ENCODE measurements around the gene VPS13C.

VPS13C gene

GRCh38 chr15:61974759-61975158, 85.5 kb downstream of the VPS13C start:
- TF ChIP-seq NFIC (IDR thresholded peaks at IDR 0.05) (no peak), EGR1 (IDR thresholded peaks at IDR 0.05) (no peak), TEAD4 (IDR thresholded peaks at IDR 0.05) (no peak)

GRCh38 chr15:61974118-61974517, 86.1 kb downstream of the VPS13C start:
- TF ChIP-seq YY1 (IDR thresholded peaks at IDR 0.05; ENCODE audit: low read depth) (no peak), EGR1 (IDR thresholded peaks at IDR 0.05) (no peak), FOXM1 (IDR thresholded peaks at IDR 0.05; ENCODE audit: borderline replicate concordance, low read depth) (no peak), USF1 (IDR thresholded peaks at IDR 0.05) (no peak), TCF12 (IDR thresholded peaks at IDR 0.05; ENCODE audit: low read depth) (no peak), ZBTB7A (IDR thresholded peaks at IDR 0.05; ENCODE audit: low read depth) (no peak), TEAD4 (IDR thresholded peaks at IDR 0.05) (no peak), TAF1 (IDR thresholded peaks at IDR 0.05; ENCODE audit: low read depth) (no peak), CREB1 (IDR thresholded peaks at IDR 0.05; ENCODE audit: low read depth) (no peak), MAX (IDR thresholded peaks at IDR 0.05) (no peak), RAD21 (IDR thresholded peaks at IDR 0.05; ENCODE audit: low read depth) (no peak), REST (IDR thresholded peaks at IDR 0.05; ENCODE audit: low read depth) (no peak), NFIC (IDR thresholded peaks at IDR 0.05) (no peak)

GRCh38 chr15:61951949-61952348, 108.3 kb downstream of the VPS13C start:
- TF ChIP-seq TEAD4 (IDR thresholded peaks at IDR 0.05), result no peak
- no peak for TF ChIP-seq EP300 (IDR thresholded peaks at IDR 0.05; ENCODE audit: borderline replicate concordance)
- no peak for TF ChIP-seq TCF12 (IDR thresholded peaks at IDR 0.05; ENCODE audit: low read depth)
- no peak for TF ChIP-seq CREB1 (IDR thresholded peaks at IDR 0.05; ENCODE audit: low read depth)

GRCh38 chr15:61946778-61947177, 113.5 kb downstream of the VPS13C start:
- TF ChIP-seq YY1 (IDR thresholded peaks at IDR 0.05; ENCODE audit: low read depth), result no peak
- TF ChIP-seq USF1 (IDR thresholded peaks at IDR 0.05), result no peak
- no peak for TF ChIP-seq REST (IDR thresholded peaks at IDR 0.05; ENCODE audit: low read depth)
- TF ChIP-seq EP300 (IDR thresholded peaks at IDR 0.05; ENCODE audit: borderline replicate concordance), result no peak
- TF ChIP-seq CEBPB (IDR thresholded peaks at IDR 0.05), result no peak
- TF ChIP-seq TCF12 (IDR thresholded peaks at IDR 0.05; ENCODE audit: low read depth), result no peak
- TF ChIP-seq EGR1 (IDR thresholded peaks at IDR 0.05), result no peak
- TF ChIP-seq MAX (IDR thresholded peaks at IDR 0.05), result no peak
- no peak for TF ChIP-seq FOXM1 (IDR thresholded peaks at IDR 0.05; ENCODE audit: borderline replicate concordance, low read depth)
- TF ChIP-seq NFIC (IDR thresholded peaks at IDR 0.05), result no peak
- TF ChIP-seq RAD21 (IDR thresholded peaks at IDR 0.05; ENCODE audit: low read depth), result no peak
- no peak for TF ChIP-seq CREB1 (IDR thresholded peaks at IDR 0.05; ENCODE audit: low read depth)
- no peak for TF ChIP-seq ZBTB7A (IDR thresholded peaks at IDR 0.05; ENCODE audit: low read depth)
- no peak for TF ChIP-seq TEAD4 (IDR thresholded peaks at IDR 0.05)
- TF ChIP-seq TAF1 (IDR thresholded peaks at IDR 0.05; ENCODE audit: low read depth), result no peak

- TF ChIP-seq CEBPB (IDR thresholded peaks at IDR 0.05), result no peak
- TF ChIP-seq REST (IDR thresholded peaks at IDR 0.05; ENCODE audit: low read depth), result no peak
- TF ChIP-seq TAF1 (IDR thresholded peaks at IDR 0.05; ENCODE audit: low read depth), result no peak
- no peak for TF ChIP-seq CREB1 (IDR thresholded peaks at IDR 0.05; ENCODE audit: low read depth)
- no peak for TF ChIP-seq YY1 (IDR thresholded peaks at IDR 0.05; ENCODE audit: low read depth)
- TF ChIP-seq TCF12 (IDR thresholded peaks at IDR 0.05; ENCODE audit: low read depth), result no peak
- no peak for TF ChIP-seq NFIC (IDR thresholded peaks at IDR 0.05)
- TF ChIP-seq USF1 (IDR thresholded peaks at IDR 0.05), result no peak
- no peak for TF ChIP-seq ZBTB7A (IDR thresholded peaks at IDR 0.05; ENCODE audit: low read depth)
- no peak for TF ChIP-seq TEAD4 (IDR thresholded peaks at IDR 0.05)
- TF ChIP-seq MAX (IDR thresholded peaks at IDR 0.05), result no peak
These were observed 116.3 kb downstream of the VPS13C start for GRCh38 chr15:61943992-61944391.
